ENCODE data around the gene ATP6AP1. TPM values are rescaled to one million over a fixed set of nuclear protein-coding genes. Genes with fewer than 3 reads are reported as not detected.

The ATP6AP1 gene
- total RNA-seq, 1 donor from 2014 or later, result 153 TPM

DNA sequence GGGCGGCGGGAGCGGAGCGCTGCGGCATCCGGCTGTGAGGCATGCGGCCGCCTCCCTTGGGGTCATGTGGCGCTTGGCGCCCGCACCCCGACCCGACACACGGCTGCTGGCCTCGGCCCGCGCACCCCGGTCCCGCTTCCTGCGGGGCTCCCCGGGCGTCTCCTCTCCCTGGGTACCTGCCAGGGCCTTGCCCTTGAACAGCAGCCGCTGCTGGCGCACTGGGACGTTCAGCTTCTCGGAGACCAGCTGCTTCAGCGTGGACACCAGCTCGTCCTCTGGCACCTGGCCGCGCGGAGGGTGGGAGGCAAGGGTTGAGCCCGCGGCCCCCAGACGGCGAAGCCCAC lies 57.5 kb downstream of the ATP6AP1 start:
- no peak overlapping the region for H3K27ac ChIP-seq (ENCODE audit: low read depth, low read length)
- DNase-seq (ENCODE audit: low read depth), result no peak
- peaks cover 34% of the 10 kb centered on the region for H3K79me2 ChIP-seq (ENCODE audit: insufficient read depth, low read length)
- Mint-ChIP-seq H3K36me3 (ENCODE audit: low read depth, unreplicated experiment) (peaks cover 4% of the 10 kb centered on the region), H3K4me1 (ENCODE audit: low read depth, unreplicated experiment) (no peaks in the 10 kb centered on the region), H3K27ac (ENCODE audit: unreplicated experiment) (no peak overlapping the region), H3K27me3 (ENCODE audit: low read depth, unreplicated experiment) (no peaks in the 10 kb centered on the region), H3K4me3 (ENCODE audit: unreplicated experiment) (no peak overlapping the region), H3K9me3 (ENCODE audit: unreplicated experiment) (no peaks in the 10 kb centered on the region)
- H3K36me3 ChIP-seq (ENCODE audit: insufficient read depth, low read length), result no peaks in the 10 kb centered on the region
- TF ChIP-seq, protein P1, sequence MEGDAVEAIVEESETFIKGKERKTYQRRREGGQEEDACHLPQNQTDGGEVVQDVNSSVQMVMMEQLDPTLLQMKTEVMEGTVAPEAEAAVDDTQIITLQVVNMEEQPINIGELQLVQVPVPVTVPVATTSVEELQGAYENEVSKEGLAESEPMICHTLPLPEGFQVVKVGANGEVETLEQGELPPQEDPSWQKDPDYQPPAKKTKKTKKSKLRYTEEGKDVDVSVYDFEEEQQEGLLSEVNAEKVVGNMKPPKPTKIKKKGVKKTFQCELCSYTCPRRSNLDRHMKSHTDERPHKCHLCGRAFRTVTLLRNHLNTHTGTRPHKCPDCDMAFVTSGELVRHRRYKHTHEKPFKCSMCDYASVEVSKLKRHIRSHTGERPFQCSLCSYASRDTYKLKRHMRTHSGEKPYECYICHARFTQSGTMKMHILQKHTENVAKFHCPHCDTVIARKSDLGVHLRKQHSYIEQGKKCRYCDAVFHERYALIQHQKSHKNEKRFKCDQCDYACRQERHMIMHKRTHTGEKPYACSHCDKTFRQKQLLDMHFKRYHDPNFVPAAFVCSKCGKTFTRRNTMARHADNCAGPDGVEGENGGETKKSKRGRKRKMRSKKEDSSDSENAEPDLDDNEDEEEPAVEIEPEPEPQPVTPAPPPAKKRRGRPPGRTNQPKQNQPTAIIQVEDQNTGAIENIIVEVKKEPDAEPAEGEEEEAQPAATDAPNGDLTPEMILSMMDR (IDR thresholded peaks at IDR 0.05; ENCODE audit: insufficient read depth, low read depth, low read length), result no peak
- no peak for TF ChIP-seq EZH2 (IDR thresholded peaks at IDR 0.05; ENCODE audit: insufficient read depth, low read length)
- H3K9ac ChIP-seq (ENCODE audit: low read length), result peak overlapping the region; percentile 68
- no peaks in the 10 kb centered on the region for H4K20me1 ChIP-seq (ENCODE audit: insufficient read depth, low read length)
- no peak overlapping the region for H2AFZ ChIP-seq (ENCODE audit: low read depth, low read length)
- FAIRE-seq, result no peak
- H3K4me2 ChIP-seq (ENCODE audit: low read length), result peak overlapping the region; percentile 82
- H3K9me3 ChIP-seq (ENCODE audit: insufficient read depth, low read depth, low read length), result no peaks in the 10 kb centered on the region
- peaks cover 18% of the 10 kb centered on the region for H3K4me1 ChIP-seq (ENCODE audit: insufficient read depth, low read length)
- no peaks in the 10 kb centered on the region for H3K27me3 ChIP-seq (ENCODE audit: insufficient read depth, low read length)
- H3K4me3 ChIP-seq (ENCODE audit: insufficient read depth, low read depth, low read length), result peak overlapping the region; percentile 51

Small RNA genes within 50 kb of the gene (microRNA-seq; reads per million reads assigned to microRNA genes)
- 6.8 reads per million, percentile 28 among the genes with 10 or more reads in this experiment for gene MIR6858

Other genes with a start within 250 kb of the ATP6AP1 start
- gene OPN1MW, start 246.1 kb upstream of the ATP6AP1 start, total RNA-seq, result not detected in 2 replicates
- not detected in 2 replicates for gene OPN1MW2, start 208.9 kb upstream of the ATP6AP1 start, total RNA-seq
- not detected in 2 replicates for gene OPN1MW3, start 171.1 kb upstream of the ATP6AP1 start, total RNA-seq
- not detected in 2 replicates for gene TEX28, start 133.6 kb upstream of the ATP6AP1 start, total RNA-seq
- not detected in 2 replicates for gene TKTL1, start 132.9 kb upstream of the ATP6AP1 start, total RNA-seq
- gene FLNA, start 54.0 kb upstream of the ATP6AP1 start, total RNA-seq, result 2,809 and 2,978 TPM in 2 replicates
- gene EMD, start 49.4 kb upstream of the ATP6AP1 start, total RNA-seq, result 75.6 and 75.7 TPM in 2 replicates
- 1,848 and 1,967 TPM in 2 replicates for gene RPL10, start 30.3 kb upstream of the ATP6AP1 start, total RNA-seq
- 35.1 and 39.1 TPM in 2 replicates for gene DNASE1L1, start 19.4 kb upstream of the ATP6AP1 start, total RNA-seq
- 16.6 and 20.7 TPM in 2 replicates for gene TAFAZZIN, start 17.1 kb upstream of the ATP6AP1 start, total RNA-seq
- 137 and 143 TPM in 2 replicates for gene GDI1, start 8.5 kb downstream of the ATP6AP1 start, total RNA-seq
- gene FAM50A, start 15.5 kb downstream of the ATP6AP1 start, total RNA-seq, result 88.0 and 100.0 TPM in 2 replicates
- 117 and 149 TPM in 2 replicates for gene PLXNA3, start 29.6 kb downstream of the ATP6AP1 start, total RNA-seq
- gene LAGE3, start 50.6 kb downstream of the ATP6AP1 start, total RNA-seq, result 20.0 and 20.1 TPM in 2 replicates
- 25.8 and 26.2 TPM in 2 replicates for gene UBL4A, start 57.9 kb downstream of the ATP6AP1 start, total RNA-seq
- gene SLC10A3, start 62.0 kb downstream of the ATP6AP1 start, total RNA-seq, result 24.4 and 27.3 TPM in 2 replicates
- gene FAM3A, start 87.6 kb downstream of the ATP6AP1 start, total RNA-seq, result 20.9 and 26.1 TPM in 2 replicates
- 54.1 and 62.8 TPM in 2 replicates for gene G6PD, start 118.2 kb downstream of the ATP6AP1 start, total RNA-seq
- gene IKBKG, start 118.9 kb downstream of the ATP6AP1 start, total RNA-seq, result 21.4 and 22.3 TPM in 2 replicates
- not detected in 2 replicates for gene CTAG1A, start 156.5 kb downstream of the ATP6AP1 start, total RNA-seq
- gene CTAG1B, start 190.6 kb downstream of the ATP6AP1 start, total RNA-seq, result not detected in 2 replicates
- gene CTAG2, start 224.9 kb downstream of the ATP6AP1 start, total RNA-seq, result not detected in 2 replicates